ACHN (cell line): ENCODE results near the gene PRR30.
"Not testable (repeated sequence)": the region's sequence is repeated elsewhere in the genome, so short reads cannot be mapped to it uniquely, and the experiment has no call there.

Experiments
- DNase-seq: peaks from one replicate; pipeline ENCODE4 v3.0.0-alpha.2; 2015
- in situ Hi-C: cut with HindIII; loops from 2 replicates; pipeline ENCODE4 v1.10.0; 2017; ENCODE audit warnings: low sequenced_read_pairs, low pct_ligation_motif_present, low pct_unique_long_range_greater_than_20kb

Gene PRR30

DNA sequence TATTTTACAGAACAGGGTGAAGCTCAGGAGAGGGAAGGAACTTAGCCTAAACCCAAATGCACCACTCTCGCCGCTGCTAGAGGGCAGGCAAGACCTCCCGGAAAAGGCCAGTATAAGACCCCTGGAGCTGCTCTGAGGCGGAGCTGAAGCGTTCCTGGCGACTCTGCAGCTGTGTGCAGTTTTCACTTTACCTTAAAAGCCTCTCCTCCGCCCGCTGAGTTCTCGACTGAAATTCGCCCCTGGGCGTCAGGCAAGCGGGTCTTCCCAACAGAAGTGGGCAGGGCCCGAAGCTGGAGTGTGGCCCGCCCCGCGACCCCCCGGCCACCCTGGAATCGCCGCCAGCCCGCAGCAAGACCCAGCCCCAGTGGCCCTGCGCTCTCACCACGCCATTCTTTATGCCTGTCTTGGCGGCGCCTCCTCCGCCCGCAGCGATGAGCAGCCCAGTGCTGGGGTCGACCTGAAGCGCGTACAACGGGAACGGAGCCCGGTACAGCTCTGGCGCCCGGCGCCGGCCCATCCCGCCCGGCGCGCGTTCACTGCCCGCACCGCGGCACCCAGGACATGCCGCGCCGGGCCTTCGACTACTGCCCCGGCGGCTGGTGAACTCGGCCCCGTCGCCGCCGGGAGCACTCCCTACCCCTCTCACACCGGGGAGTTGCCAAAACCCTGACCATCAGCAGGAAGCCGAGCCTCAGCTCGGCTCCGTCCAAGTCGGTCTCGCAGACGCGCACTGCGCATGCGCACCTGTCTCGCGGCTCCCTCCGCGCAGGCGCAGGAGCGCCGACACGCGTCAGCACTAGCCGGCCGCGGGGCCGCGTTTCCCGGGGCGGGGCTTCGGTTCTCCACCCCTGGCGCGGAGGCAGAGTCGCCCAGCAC is 5.1 kb downstream of the PRR30 start, which contains the start of gene PREB:
PREB (minus strand) TSS at position 732 of the 876 bp plus-strand sequence; CDS start at position 517, 215 bp downstream.
- in situ Hi-C loops: no loop called here
- DNase-seq: peak; percentile 97

DNA sequence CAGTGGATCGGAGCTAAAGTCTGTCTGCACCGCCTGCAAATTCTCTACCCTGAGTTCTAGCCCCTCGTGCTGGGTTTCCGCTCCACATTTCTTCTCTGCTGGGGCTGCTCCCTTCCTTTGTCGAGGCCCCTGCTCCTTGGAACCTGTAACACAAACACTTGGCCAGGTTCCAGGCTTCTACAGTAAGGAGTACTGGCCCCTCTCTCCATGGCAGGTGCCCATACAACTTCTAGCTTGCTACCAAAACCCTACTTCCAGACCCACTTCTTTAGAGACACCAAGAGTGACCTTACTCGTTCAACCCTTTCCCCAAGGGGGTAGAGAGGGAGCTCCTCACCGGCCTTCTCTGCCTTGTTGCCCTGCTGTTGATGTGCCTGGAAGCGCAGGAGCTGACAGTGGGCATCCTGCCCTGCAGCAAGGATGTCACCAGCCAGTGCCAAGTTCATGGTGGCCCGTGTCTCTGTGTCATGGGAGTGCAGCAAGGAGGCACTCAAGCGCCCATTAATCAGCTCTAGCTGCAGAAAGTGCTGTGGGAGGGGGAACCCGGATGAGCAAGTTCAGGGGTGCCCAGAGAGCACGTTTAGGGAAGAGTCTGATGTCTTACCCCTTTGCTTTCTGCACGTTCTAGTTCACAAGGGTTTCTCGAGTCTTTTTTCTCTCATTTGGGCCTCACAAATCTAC is 5.9 kb downstream of the PRR30 start:
- DNase-seq: no peak
- in situ Hi-C loops: no loop called here

DNA sequence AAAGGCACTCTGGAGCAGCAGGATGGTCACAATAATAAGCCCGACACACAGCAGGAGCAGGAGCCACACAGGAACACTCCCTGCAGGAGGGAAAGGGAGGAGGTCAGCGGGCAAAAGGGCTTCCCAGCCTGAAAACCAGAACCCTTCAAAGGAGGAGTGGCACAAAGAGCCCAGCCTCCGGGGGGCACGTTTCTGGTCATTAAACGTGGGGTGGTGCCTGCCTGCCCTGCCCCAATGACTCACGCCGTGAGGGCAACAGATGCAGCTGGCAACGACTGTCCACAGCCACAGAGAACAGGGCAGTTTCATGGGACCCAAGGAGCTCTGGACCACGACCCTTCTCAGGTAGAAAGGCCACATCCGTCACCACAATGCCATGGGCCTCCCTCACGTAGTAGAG is 7.8 kb downstream of the PRR30 start:
- no peak for DNase-seq
- in situ Hi-C loops: no loop called here

DNA sequence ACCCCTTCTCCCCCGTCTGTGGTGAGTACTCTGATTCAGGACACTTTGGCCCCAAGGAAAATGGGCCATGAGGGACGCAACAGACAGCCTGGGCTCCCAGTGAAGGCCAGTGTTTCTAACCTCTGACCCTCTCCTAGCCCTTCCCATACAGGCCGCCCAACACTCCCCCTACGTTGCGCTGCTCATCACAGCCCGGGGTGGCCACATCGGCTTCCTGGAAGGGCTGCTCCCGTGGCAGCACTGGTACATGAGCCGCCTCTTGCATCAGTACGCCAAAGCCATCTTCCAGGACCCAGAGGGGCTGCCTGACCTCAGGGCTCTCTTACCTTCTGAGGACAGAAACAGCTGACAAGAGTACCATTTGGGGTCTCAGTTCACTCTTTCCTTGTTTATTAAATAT is 8.8 kb downstream of the PRR30 start:
- no peak for DNase-seq
- in situ Hi-C loops: no loop called here

DNA sequence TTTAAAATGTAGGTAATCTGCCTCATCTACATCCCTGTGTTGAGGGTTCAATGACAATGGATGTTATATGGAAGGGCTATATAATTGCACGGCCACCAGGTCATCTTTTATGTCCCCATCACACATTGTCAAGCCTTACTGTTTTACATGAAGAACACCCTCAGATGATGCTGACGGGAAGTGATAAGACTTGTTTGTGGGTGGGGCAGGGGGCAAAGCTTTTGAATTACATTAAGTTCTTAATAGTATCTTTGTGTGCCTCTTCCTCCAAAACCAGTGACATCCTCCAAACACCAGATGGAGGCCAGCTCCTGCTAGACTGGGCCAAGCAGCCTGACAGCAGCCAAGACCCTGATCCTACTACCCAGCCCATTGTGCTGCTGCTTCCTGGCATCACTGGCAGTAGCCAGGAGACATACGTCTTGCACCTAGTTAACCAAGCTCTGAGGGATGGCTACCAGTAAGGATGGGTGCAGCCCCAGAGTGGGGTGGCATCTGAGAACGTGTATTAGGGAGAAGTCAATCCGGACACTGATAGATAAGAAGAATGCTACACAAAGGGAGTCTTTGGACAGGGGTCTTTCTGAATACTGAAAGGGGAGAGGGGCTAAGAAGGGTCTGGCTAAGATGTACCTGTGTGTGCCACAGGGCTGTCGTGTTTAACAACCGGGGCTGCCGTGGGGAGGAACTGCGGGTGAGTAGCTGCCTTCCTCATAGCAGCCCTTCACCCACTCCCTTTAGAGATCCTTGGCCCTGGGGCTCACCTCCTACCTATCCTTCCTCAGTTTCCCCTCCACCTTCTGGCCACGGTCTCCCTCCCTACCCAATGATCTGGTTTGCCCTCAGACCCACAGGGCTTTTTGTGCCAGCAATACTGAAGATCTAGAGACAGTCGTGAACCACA is 10.3 kb downstream of the PRR30 start:
- no peak for DNase-seq
- in situ Hi-C loops: no loop called here

DNA sequence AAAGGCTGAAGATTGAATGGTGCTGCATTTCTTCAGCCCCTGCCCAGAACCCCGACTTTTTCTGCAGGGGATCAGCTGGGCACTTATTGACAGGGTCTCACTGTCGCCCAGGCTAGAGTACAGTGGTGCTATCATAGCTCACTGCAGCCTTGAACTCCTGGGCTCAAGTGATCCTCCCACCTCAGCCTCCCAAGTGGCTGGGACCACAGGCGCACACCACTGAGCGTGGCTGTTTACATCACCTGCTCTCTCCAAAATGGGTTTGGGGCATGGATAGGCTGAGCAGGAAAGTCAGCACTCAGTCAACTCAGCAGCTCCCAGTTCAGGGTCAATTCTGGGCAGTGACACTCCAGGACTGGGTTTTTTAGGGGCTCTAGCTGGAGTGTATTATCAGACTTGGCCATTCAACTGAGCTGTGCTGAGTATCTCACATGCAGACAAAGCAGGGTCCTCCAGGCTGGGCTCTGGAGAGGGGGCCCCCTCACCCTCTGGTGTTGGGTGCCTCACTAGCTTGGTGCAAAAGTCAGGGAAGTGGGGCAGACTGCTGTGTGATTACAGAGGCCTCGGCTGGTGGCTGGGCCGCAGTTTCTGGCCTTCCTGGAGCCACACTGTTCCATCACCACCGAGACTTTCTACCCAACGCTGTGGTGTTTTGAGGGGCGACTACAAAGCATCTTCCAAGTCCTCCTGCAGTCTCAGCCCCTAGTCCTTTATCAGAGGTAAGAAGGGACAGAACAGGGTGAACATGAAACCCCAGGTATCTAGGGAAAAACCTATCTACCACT is 11.1 kb downstream of the PRR30 start:
- in situ Hi-C loops: no loop called here

DNA sequence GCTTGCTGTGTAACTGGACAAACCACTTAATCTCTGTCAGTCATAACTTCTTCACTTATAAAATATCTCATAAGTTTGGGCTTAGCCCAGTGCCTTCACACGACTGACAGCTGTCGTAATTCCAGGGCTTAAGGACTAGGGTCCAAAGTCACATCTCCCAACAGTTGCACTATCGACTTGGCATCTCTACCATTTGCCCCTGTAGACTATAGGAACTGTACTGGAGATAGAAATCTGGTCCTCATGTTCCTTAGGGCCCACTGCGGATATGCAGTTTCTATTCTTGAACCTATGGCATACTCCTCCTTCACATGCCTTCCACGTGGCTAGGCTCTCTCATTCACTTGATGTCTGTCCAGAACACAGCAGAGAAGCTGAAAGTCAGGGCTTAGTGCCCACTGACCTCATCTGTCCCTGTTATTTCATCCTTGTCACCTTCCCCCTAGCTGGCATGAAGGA is 12.9 kb downstream of the PRR30 start:
- no peak for DNase-seq
- in situ Hi-C loops: no loop called here

More for the DNA sequence above, 11.1 kb downstream of the PRR30 start:
- DNase-seq: no peak

DNA sequence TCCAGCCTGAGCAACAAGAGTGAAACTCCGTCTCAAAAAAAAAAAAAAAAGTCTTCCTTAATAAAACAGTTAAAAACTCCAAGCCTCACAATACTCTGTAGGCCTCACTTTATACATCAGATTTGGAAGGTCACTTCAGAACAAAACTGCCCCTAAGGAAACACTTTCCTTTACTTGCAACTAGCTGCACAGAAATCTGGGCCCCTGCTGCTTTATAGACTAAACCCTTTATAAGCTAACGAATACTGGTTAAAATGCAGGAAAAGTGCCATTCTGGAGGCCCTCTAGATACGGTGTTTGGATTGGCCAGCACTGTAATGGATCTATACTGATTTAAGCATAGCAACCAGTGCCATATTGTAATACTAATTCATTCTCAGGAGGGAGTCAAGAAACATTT is 14.1 kb downstream of the PRR30 start:
- in situ Hi-C loops: no loop called here
- DNase-seq: no peak

DNA sequence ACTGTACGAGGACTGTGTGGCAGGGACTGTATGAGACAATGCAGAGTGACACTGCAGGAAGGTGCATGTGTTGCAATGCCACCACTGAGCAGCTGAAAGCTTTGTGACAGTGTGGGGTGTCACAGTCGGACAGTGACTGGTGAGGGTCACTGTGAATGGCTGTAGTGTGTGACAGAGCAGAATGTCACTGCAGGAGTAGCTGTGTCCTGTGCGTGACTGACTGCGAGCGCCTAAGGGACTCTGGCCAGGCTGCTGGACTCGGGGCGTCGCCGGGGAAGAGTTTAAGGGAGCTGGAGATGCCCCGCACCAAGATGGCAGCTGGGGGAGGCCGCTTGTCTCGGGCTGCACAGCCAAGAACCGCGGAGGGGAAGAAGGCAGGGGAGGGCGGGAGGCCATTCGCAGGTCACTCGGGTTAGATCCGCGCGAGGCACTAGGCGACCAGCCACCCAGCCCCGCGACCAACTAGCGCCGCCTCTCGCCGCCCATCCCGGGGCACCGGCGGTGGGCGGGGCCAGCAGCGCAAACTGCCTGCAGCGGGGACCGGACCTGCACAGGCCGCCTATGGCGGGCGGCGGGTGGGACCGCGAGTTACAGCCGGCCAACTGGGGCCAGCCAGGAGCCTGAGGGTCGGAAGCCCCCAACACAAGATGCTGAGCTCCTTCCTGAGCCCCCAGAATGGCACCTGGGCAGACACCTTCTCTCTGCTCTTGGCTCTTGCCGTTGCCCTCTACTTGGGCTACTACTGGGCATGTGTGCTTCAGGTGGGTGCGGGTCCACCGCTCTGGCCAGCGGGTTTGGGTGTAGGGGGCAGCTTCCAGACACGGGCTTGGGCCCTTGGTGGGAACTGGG is 15.7 kb downstream of the PRR30 start, which contains the start of gene ABHD1:
ABHD1 (plus strand) TSS at position 514 of the 849 bp plus-strand sequence; CDS start at position 648, 134 bp downstream.
- in situ Hi-C loops: no loop called here
- DNase-seq: peak; percentile 47

DNA sequence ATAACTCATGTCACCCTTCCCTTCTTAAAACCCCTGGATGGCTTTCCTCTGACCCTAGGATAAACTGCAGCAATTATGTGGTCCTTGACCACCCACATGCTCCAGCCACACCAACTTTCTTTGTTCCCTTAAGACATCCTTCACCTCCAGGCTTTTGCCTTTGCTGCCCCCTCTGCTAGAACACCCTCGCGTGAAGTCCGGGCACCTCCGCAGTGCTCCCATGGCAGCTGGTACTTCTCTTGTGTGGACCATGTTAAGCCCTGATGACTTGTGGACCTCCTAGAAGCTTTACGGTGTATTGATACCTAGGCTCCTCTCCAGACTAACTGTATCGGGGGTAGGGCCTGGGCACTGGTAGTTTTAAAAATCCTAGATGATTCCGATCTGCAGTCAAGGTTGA is 16.4 kb downstream of the PRR30 start:
- in situ Hi-C loops: no loop called here
- DNase-seq: no peak

DNA sequence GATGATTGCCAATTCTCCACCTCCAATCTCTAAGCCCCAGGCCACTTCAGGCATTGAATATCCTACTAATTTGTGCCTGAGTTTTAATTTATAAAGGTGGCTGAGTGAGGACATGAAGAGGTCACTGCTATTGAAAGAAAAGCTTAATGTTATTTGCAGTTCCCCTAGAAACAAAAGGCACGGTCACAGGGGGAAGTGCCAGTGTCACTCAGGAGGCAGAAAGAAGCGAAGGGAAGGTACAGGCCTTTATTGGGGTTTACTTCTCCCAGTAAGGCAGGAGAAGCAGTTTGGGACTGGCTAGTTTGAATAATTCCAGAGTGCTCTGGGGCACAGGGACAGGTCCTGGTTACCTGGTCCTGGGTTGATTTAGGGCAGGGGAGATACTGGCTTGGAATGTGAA is 17.3 kb downstream of the PRR30 start:
- no peak for DNase-seq
- in situ Hi-C loops: no loop called here

DNA sequence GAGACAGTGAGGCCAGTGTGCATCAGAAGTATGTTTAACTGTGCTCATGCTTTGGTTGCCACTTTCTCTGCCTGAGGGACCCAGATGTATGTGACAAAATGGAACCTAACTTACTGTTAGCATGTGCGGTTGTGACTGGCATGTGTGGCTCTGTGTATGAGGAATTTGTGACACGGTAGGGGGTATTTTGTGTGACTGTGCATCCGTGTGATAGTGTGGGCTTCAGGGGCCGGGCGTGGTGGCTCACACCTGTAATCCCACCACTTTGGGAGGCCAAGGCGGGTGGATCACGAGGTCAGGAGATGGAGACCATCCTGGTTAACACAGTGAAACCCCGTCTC is 19.9 kb downstream of the PRR30 start:
- DNase-seq, in situ Hi-C loops: not testable (repeated sequence)

DNA sequence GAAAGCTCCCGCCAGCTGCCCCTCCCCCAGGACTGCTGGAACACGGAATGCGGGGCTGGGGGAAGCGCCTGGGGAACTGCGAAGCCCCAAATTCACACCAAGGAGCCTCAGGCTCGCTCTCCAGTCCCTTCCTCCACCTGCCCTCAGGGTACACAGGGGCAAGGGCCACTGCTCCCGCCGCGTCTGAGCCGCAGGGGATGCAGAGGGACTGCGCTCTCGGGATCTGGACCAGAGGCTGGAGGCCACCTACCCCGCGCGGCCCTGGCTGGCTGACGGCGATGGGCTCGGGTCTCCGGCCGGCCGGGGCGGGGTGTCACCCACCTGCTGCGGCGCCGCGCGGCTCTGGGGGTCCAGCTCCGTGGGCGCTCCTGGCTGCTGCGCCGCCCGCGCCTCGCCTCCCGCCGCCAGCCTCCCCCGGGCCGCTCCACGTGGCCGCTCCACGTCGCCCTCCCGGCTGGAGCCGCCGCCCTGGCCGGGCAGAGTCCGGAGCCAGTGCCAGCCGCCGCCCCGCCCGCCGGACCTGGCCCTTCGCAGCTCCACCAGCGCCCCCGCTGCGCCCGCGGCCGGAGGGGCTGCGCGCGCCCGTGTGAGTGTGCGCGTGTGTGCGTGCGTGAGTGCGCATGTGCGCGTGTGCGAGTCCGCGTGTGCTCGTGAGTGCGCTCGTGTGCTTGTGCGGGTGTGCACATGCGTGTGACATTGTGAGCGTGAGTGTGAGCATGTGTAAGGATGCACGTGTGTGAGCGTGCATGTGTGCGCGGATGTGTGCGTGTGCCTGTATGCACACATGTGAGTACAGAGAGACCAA is 20.5 kb downstream of the PRR30 start, which contains the start of gene CGREF1:
CGREF1 (minus strand) TSS at position 604 of the 805 bp plus-strand sequence. CDS start 14,762 bp downstream, outside the sequence.
- in situ Hi-C loops: no loop called here

DNA sequence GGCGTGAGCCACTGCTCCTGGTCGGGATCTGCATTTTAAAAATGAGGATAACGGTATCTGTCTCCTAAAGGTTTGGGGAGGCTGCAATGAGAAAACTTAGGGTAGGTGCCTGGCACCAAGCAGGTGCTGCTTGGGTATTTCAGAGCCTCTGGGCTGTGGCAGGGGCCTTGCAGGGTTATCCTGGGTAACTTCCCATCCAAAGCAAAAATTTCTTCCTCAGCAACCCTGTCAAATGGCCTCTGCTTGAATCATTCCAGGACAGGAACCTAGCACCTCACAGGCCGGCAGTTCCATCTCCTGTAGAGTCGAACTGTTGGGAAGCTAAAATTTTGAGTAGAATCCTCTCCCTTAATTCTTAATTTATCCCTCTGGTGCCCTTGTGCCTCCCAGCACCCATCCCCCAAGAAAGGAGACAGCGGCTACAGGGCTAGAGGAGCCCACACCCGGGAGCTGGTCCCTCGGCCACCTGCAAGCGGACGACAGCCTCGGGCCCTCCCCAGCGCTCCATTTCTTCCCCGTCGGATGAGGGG is 21.1 kb downstream of the PRR30 start:
- in situ Hi-C loops: no loop called here
- no peak for DNase-seq

More for the DNA sequence above, 20.5 kb downstream of the PRR30 start, which contains the start of gene CGREF1:
- no peak for DNase-seq

DNA sequence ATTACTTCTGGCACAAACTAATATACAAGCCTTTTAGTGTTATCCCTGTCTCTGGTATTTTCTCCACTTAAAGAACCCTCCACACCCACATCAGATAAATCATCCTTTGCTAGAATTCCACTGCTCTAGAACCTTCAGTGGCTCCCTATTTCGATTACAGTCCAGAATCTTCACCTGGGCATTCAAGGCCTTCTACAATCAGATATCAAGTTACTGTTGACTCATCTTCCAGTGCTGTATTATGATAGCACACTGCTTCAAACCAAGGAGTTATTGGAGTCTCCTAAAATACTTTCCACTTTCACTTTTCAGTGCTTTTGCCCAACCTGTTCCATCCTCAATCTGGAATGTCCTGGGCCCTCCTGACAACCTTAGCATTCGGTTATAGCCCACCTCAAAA is 23.7 kb downstream of the PRR30 start:
- in situ Hi-C loops: no loop called here
- no peak for DNase-seq
